Suprapubic skin (tissue), 3 donors: ENCODE measurements around the gene ZP2.

ENCODE experiments used
- EP300 ChIP-seq: sonication (generic); formaldehyde crosslinking; IDR thresholded peaks from one replicate; pipeline ENCODE4 v1.6.1; 2017; ENCODE audit warnings: antibody characterized with exemption
- POLR2A ChIP-seq, 2 donors: fragments of 450-650 bp; IDR thresholded peaks; one replicate each; pipeline ENCODE4 v1.6.1; 2017; ENCODE audit warnings: antibody characterized with exemption in 2 of 2, mild to moderate bottlenecking in 2 of 2, moderate library complexity in 2 of 2
- TF ChIP-seq, protein P1 (sequence below), 2 donors: fragments of 200-600 bp in 1 of 2; fragments of 450-650 bp in 1 of 2; sonication (generic) in 1 of 2; IDR thresholded peaks; one replicate each; pipeline ENCODE4 v1.5.1; 2016 to 2019; ENCODE audit warnings: antibody characterized with exemption in 2 of 2, mild to moderate bottlenecking in 1 of 2, moderate library complexity in 1 of 2

DNA sequence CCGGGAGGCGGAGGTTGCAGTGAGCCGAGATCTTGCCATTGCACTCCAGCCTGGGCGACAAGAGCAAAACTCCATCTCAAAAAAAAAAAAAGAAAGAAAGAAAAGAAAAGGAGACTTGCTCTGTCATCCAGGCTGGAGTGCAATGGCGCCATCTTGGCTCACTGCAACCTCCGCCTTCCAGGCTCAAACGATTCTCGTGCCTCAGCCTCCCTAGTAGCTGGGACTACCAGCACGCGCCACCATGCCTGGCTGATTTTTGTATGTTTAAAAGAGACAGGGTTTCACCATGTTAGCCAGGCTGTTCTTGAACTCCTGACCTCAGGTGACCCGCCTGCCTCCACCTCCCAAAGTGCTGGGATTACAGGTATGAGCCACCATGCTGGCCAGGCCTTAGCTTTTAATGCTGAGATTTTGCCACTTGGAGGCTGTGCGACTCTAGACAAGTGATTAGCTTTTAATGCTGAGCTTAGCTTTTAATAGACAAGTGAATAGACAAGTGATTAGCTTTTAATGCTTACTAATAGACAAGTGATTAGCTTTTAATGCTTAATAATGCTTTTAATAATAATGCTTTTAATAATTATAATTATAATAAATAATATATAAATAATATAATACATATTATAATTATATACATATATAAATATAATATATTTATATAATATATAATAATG, 43.3 kb downstream of the ZP2 start:
- TF ChIP-seq, protein P1, sequence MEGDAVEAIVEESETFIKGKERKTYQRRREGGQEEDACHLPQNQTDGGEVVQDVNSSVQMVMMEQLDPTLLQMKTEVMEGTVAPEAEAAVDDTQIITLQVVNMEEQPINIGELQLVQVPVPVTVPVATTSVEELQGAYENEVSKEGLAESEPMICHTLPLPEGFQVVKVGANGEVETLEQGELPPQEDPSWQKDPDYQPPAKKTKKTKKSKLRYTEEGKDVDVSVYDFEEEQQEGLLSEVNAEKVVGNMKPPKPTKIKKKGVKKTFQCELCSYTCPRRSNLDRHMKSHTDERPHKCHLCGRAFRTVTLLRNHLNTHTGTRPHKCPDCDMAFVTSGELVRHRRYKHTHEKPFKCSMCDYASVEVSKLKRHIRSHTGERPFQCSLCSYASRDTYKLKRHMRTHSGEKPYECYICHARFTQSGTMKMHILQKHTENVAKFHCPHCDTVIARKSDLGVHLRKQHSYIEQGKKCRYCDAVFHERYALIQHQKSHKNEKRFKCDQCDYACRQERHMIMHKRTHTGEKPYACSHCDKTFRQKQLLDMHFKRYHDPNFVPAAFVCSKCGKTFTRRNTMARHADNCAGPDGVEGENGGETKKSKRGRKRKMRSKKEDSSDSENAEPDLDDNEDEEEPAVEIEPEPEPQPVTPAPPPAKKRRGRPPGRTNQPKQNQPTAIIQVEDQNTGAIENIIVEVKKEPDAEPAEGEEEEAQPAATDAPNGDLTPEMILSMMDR (IDR thresholded peaks at IDR 0.05), result no peak
- no peak for TF ChIP-seq EP300
- TF ChIP-seq POLR2A (IDR thresholded peaks at IDR 0.05), result no peak
